ENCODE data around the gene ITGA8. TPM values are rescaled to one million over a fixed set of nuclear protein-coding genes. Genes with fewer than 3 reads are reported as not detected.

Gene ITGA8
- total and polyA plus RNA-seq, 9 of the 15 experiments (the other 6 are each of a cell fraction or from before 2014, with no cell fraction given), result 0.01 to 0.07 (median 0.04) TPM; not detected in 5

GRCh38 chr10:15546606-15547005, 173.1 kb downstream of the ITGA8 start:
- Histone ChIP-seq H2AFZ (ENCODE audit: low read depth, low read length) (no peak overlapping the region), H4K20me1 (replicated peaks; ENCODE audit: control insufficient read depth, insufficient read depth, low read length) (no peaks in the 10 kb centered on the region), H3K27ac (ENCODE audit: extremely low read depth, low read depth, low read length) (no peak overlapping the region), H3K9me1 (ENCODE audit: control insufficient read depth, insufficient read depth, low read length) (no peaks in the 10 kb centered on the region), H3K4me2 (ENCODE audit: insufficient read depth, low read length) (no peak overlapping the region), H3K9me3 (replicated peaks; ENCODE audit: control insufficient read depth, insufficient read depth, low read depth, low read length) (no peaks in the 10 kb centered on the region), H3K79me2 (ENCODE audit: control insufficient read depth, insufficient read depth, low read length) (no peaks in the 10 kb centered on the region), H3K36me3 (ENCODE audit: control insufficient read depth, insufficient read depth, low read length) (no peaks in the 10 kb centered on the region), H3K4me3 (no peak overlapping the region), H3K27me3 (ENCODE audit: control insufficient read depth in 2 of 2, insufficient read depth in 2 of 2, low read length in 2 of 2) (no peaks in the 10 kb centered on the region), H3K4me1 (replicated peaks in 1 of 2; ENCODE audit: control insufficient read depth in 2 of 2, insufficient read depth in 2 of 2, low read length in 2 of 2) (no peaks in the 10 kb centered on the region), H3K9ac (ENCODE audit: insufficient read depth in 1 of 2, low read depth in 2 of 2, low read length in 2 of 2) (no peak overlapping the region)
- no TSS peak for BruUV-seq (replicated peaks)
- ChIA-PET CTCF (ENCODE audit: low intra/inter-chr PET ratio) (no interaction called here), POLR2A (no interaction called here)
- intact Hi-C loops (cut with micrococcal nuclease) (no loop called here), in situ Hi-C loops (cut with MboI) (no loop called here)
- DNase-seq (ENCODE audit: extremely low read depth in 1 of 4, low spot score in 3 of 4) (no peak), ATAC-seq (no peak), FAIRE-seq (no peak)
- TF ChIP-seq ZNF512 (tag; IDR thresholded peaks at IDR 0.05) (peak; percentile 74; the same call in 1 of the 2 replicates), ZNF583 (CRISPR knock-in tag; IDR thresholded peaks at IDR 0.05) (no peak), JUN (IDR thresholded peaks at IDR 0.05; ENCODE audit: borderline replicate concordance, low read depth, low read length) (no peak), JUN (CRISPR knock-in tag; IDR thresholded peaks at IDR 0.05; ENCODE audit: borderline replicate concordance) (no peak), RBM15 (IDR thresholded peaks at IDR 0.05; ENCODE audit: insufficient read depth, low read length) (no peak)
- WGBS (ENCODE audit: insufficient coverage, low coverage, missing lambda C conversion rate), result 22% methylated on average over 5 of the region's 5 CpGs

GRCh38 chr10:15545884-15546283, 173.8 kb downstream of the ITGA8 start:
- no peak overlapping the region for H3K4me2 ChIP-seq (ENCODE audit: insufficient read depth, low read length)
- no peaks in the 10 kb centered on the region for H3K9me3 ChIP-seq (replicated peaks; ENCODE audit: control insufficient read depth, insufficient read depth, low read depth, low read length)
- DNase-seq (ENCODE audit: extremely low read depth in 1 of 4, low spot score in 3 of 4), result no peak
- in situ Hi-C loops (cut with MboI), result no loop called here
- POLR2A ChIA-PET, result no interaction called here
- no peaks in the 10 kb centered on the region for H3K79me2 ChIP-seq (ENCODE audit: control insufficient read depth, insufficient read depth, low read length)
- no peaks in the 10 kb centered on the region for H3K9me1 ChIP-seq (ENCODE audit: control insufficient read depth, insufficient read depth, low read length)
- 41% methylated on average over 3 of the region's 4 CpGs for WGBS (ENCODE audit: insufficient coverage, low coverage, missing lambda C conversion rate)
- BruUV-seq (replicated peaks), result no TSS peak
- H3K9ac ChIP-seq (ENCODE audit: insufficient read depth in 1 of 2, low read depth in 2 of 2, low read length in 2 of 2), result no peak overlapping the region
- no peaks in the 10 kb centered on the region for H3K36me3 ChIP-seq (ENCODE audit: control insufficient read depth, insufficient read depth, low read length)
- no peak overlapping the region for H3K4me3 ChIP-seq
- H3K27ac ChIP-seq (ENCODE audit: extremely low read depth, low read depth, low read length), result no peak overlapping the region
- H2AFZ ChIP-seq (ENCODE audit: low read depth, low read length), result no peak overlapping the region
- TF ChIP-seq POLR2G (IDR thresholded peaks at IDR 0.05; ENCODE audit: low read depth, low read length) (no peak), RBM25 (IDR thresholded peaks at IDR 0.05; ENCODE audit: low read depth, low read length, severe bottlenecking) (peak; percentile 51)
- no peaks in the 10 kb centered on the region for H4K20me1 ChIP-seq (replicated peaks; ENCODE audit: control insufficient read depth, insufficient read depth, low read length)
- intact Hi-C loops (cut with micrococcal nuclease), result no loop called here
- no peak for ATAC-seq
- H3K27me3 ChIP-seq (ENCODE audit: control insufficient read depth in 2 of 2, insufficient read depth in 2 of 2, low read length in 2 of 2), result no peaks in the 10 kb centered on the region
- FAIRE-seq, result no peak
- CTCF ChIA-PET (ENCODE audit: low intra/inter-chr PET ratio), result no interaction called here
- no peaks in the 10 kb centered on the region for H3K4me1 ChIP-seq (replicated peaks in 1 of 2; ENCODE audit: control insufficient read depth in 2 of 2, insufficient read depth in 2 of 2, low read length in 2 of 2)
